Measurements from ENCODE around the gene CIAO3.
A peak's percentile ranks its signal among the peaks of the same experiment; 100 is the strongest.
"Not testable (repeated sequence)": the region's sequence is repeated elsewhere in the genome, so short reads cannot be mapped to it uniquely, and the experiment has no call there.

The CIAO3 gene

DNA sequence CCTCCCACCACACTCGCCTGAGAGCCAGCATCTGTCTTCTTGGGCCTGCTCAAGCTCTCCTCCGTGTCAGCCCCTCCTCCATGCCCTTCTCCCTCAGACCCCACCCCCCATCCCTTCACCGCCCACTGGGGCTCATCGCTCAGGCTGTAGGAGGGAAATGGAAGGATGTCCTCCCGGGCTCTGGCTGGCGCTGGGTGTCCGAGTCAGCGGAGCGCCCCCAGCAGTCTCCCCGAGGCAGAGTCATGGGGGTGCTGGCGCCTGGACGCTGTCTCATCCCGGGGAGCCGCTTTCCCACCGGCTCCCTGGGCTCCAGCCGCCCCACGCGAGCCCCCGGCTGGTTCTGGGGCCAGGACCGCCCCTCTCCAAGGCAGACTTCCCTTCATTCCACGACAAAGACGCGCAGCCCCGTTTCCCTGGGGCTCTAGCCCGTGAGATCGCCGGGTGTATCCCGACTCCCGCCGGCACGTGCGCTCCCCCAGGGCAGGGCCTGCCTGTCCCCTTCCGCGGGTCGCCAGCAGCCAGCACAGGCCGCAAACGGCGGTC, 20.3 kb downstream of the CIAO3 start:
- Mint-ChIP-seq H3K9me3 (no peaks in the 10 kb centered on the region), H3K4me1 (ENCODE audit: low read depth) (peaks cover 6% of the 10 kb centered on the region), H3K27ac (no peak overlapping the region), H3K27me3 (ENCODE audit: low read depth) (peaks cover 21% of the 10 kb centered on the region), H3K36me3 (ENCODE audit: low read depth) (no peaks in the 10 kb centered on the region), H3K4me3 (peak overlapping the region; percentile 71)

DNA sequence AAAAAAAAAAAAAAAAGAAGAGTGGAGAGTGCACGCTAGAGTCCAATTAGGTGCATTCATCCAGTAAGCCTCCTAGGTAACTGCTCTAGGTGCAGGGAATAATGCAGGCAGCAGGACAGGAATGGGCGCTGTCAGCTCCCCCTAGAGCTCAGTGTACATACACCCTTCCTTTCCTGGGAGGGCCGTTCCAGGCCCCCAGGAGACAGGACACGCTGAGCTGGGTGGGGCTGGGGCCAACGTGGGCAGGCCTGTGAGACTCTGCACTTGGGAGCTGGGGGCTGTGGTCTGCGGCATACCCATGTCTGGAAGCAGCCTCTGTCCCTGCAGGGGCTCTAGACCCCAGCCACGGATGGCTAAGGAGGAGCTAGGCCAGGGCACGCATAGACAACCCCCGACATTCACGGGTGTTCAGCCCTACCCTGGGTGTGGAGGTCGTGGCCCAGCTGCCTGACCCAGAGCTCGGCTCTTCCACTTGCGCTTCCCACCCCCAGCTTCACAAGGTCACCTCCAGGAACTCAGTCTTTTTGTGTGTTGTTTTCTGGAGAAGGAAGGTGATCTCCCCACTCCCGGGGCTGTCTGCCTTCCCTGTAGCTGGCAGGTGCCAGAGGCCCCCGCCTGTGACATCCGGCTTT, 20.9 kb downstream of the CIAO3 start:
- Mint-ChIP-seq H3K27ac (no peak overlapping the region), H3K9me3 (no peaks in the 10 kb centered on the region), H3K27me3 (ENCODE audit: low read depth) (peaks cover 21% of the 10 kb centered on the region), H3K4me1 (ENCODE audit: low read depth) (peaks cover 6% of the 10 kb centered on the region), H3K36me3 (ENCODE audit: low read depth) (no peaks in the 10 kb centered on the region), H3K4me3 (peak overlapping the region; percentile 71)

GRCh38 chr16:718922-719321, 21.9 kb downstream of the CIAO3 start:
- no peak overlapping the region for H3K4me3 Mint-ChIP-seq
- H3K36me3 Mint-ChIP-seq (ENCODE audit: low read depth) = no peaks in the 10 kb centered on the region
- no peaks in the 10 kb centered on the region for H3K9me3 Mint-ChIP-seq
- H3K4me1 Mint-ChIP-seq (ENCODE audit: low read depth) = peaks cover 6% of the 10 kb centered on the region
- peaks cover 24% of the 10 kb centered on the region for H3K27me3 Mint-ChIP-seq (ENCODE audit: low read depth)
- H3K27ac Mint-ChIP-seq = no peak overlapping the region

GRCh38 chr16:718389-718788, 22.4 kb downstream of the CIAO3 start:
- H3K4me3 Mint-ChIP-seq = no peak overlapping the region
- H3K27me3 Mint-ChIP-seq (ENCODE audit: low read depth) = peaks cover 28% of the 10 kb centered on the region

GRCh38 chr16:717450-718245, 23.1 kb downstream of the CIAO3 start:
- Mint-ChIP-seq H3K36me3 (ENCODE audit: low read depth) (no peaks in the 10 kb centered on the region), H3K9me3 (no peaks in the 10 kb centered on the region), H3K27ac (no peak overlapping the region), H3K27me3 (ENCODE audit: low read depth) (peaks cover 31% of the 10 kb centered on the region), H3K4me1 (ENCODE audit: low read depth) (peaks cover 6% of the 10 kb centered on the region), H3K4me3 (no peak overlapping the region)

More at GRCh38 chr16:718389-718788, 22.4 kb downstream of the CIAO3 start:
- no peaks in the 10 kb centered on the region for H3K9me3 Mint-ChIP-seq
- no peak overlapping the region for H3K27ac Mint-ChIP-seq
- no peaks in the 10 kb centered on the region for H3K36me3 Mint-ChIP-seq (ENCODE audit: low read depth)
- peaks cover 6% of the 10 kb centered on the region for H3K4me1 Mint-ChIP-seq (ENCODE audit: low read depth)

DNA sequence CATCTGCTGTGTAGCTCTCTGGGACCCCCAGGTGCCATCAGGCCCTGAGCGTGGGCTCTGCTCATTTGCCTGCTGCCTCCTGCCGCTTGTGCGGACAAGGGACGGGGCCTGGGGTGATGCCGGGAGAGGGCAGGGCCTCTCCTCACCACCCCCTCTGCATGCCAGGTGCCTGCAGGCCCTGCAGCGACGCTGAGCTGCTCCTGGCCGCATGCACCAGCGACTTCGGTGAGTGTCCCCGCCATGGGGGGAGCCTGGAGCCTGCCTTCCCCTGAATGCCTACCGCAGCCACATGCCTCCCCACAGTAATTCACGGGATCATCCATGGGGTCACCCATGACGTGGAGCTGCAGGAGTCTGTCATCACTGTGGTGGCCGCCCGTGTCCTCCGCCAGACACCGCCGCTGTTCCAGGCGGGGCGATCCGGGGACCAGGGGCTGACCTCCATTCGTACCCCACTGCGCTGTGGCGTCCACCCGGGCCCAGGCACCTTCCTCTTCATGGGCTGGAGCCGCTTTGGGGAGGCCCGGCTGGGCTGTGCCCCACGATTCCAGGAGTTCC, 23.9 kb downstream of the CIAO3 start:
- no peaks in the 10 kb centered on the region for H3K9me3 Mint-ChIP-seq
- peaks cover 32% of the 10 kb centered on the region for H3K27me3 Mint-ChIP-seq (ENCODE audit: low read depth)
- H3K27ac Mint-ChIP-seq = no peak overlapping the region
- no peaks in the 10 kb centered on the region for H3K36me3 Mint-ChIP-seq (ENCODE audit: low read depth)
- peaks cover 4% of the 10 kb centered on the region for H3K4me1 Mint-ChIP-seq (ENCODE audit: low read depth)
- no peak overlapping the region for H3K4me3 Mint-ChIP-seq

DNA sequence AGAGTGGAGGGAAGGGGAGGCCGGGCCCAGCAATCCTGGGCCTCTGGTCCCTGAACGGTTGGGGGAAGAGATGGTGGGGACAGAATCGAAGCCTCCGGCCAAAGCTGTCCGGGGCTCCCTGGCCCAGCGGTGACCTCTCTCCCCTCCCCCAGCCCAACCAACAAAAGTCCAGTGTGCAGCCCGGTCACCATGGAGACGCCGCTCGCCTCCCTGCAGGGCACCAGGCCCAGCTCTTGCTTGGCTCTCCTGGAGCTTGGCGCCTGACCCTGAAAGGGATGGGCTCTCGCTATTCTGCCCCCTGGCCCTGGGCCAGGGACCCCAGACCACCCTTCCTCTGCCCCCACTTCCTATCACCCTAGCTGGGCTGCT, 24.6 kb downstream of the CIAO3 start:
- Mint-ChIP-seq H3K27me3 (ENCODE audit: low read depth) (peaks cover 32% of the 10 kb centered on the region), H3K36me3 (ENCODE audit: low read depth) (no peaks in the 10 kb centered on the region)

GRCh38 chr16:715477-716199, 25.2 kb downstream of the CIAO3 start:
- H3K4me3 Mint-ChIP-seq = peak overlapping the region; percentile 50
- H3K36me3 Mint-ChIP-seq (ENCODE audit: low read depth) = no peaks in the 10 kb centered on the region
- H3K9me3 Mint-ChIP-seq = no peaks in the 10 kb centered on the region
- no peak overlapping the region for H3K27ac Mint-ChIP-seq
- peaks cover 32% of the 10 kb centered on the region for H3K27me3 Mint-ChIP-seq (ENCODE audit: low read depth)
- peaks cover 4% of the 10 kb centered on the region for H3K4me1 Mint-ChIP-seq (ENCODE audit: low read depth)

More for the DNA sequence above, 24.6 kb downstream of the CIAO3 start:
- H3K4me1 Mint-ChIP-seq (ENCODE audit: low read depth) = peaks cover 4% of the 10 kb centered on the region
- no peak overlapping the region for H3K27ac Mint-ChIP-seq
- H3K4me3 Mint-ChIP-seq = peak overlapping the region; percentile 50
- H3K9me3 Mint-ChIP-seq = no peaks in the 10 kb centered on the region

DNA sequence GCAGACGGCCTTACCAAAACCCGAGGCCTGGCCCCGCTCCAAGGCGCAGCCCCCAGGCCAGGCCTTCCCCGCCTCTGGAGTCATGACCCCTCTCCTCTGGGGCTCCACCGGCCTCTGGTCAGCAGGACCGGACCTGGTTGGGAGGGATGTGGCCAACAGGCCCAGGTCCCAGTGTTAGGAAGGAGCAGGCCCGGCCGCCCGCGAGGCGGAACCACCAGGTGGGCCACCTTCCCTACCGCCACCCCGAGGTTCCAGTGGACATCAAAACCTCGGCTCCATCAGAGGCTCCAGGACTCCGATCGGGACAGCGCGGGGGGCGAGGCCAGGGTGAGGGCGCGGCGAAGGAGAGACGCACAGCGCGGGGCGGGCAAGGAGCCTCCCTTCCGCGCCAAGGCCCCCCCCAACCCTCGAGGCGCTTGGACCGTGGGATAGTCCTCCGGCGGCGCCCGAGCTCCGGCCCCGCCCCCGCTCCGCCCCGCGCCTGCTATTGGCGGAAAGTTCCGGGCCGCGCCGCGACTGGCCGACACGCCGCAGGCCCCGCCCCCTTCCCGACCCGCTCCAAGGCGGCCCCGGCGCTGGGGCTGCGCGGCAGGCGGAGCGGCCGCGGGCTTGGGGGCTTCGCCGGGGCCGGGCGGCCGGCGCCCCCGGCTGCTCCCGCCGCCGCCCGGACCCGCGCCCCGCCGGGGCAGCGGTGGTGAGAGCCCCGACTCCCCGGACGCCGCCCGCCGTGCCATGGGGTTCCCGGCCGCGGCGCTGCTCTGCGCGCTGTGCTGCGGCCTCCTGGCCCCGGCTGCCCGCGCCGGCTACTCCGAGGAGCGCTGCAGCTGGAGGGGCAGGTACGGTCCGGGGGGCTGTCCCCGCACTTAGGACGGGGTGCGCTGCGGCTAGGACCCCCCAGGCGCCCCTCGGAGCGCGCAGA, 26.0 kb downstream of the CIAO3 start, which contains the start of gene METRN:
Gene METRN (plus strand): TSS at position 561 of the 919 bp plus-strand sequence. CDS start 172 bp downstream, at position 733.
- Mint-ChIP-seq H3K36me3 (ENCODE audit: low read depth) (no peaks in the 10 kb centered on the region), H3K27ac (no peak within 1 kb of the TSS), H3K4me3 (peak within 1 kb of the TSS; percentile 50), H3K9me3 (no peaks in the 10 kb centered on the region), H3K4me1 (ENCODE audit: low read depth) (no peaks in the 10 kb centered on the region), H3K27me3 (ENCODE audit: low read depth) (peaks cover 33% of the 10 kb centered on the region)

- peaks cover 34% of the 10 kb centered on the region for H3K27me3 Mint-ChIP-seq (ENCODE audit: low read depth)
- no peaks in the 10 kb centered on the region for H3K36me3 Mint-ChIP-seq (ENCODE audit: low read depth)
- no peaks in the 10 kb centered on the region for H3K9me3 Mint-ChIP-seq
- H3K4me3 Mint-ChIP-seq = no peak overlapping the region
- H3K4me1 Mint-ChIP-seq (ENCODE audit: low read depth) = no peaks in the 10 kb centered on the region
- no peak overlapping the region for H3K27ac Mint-ChIP-seq
Measured at GRCh38 chr16:714079-714478, 26.7 kb downstream of the CIAO3 start.

- peaks cover 40% of the 10 kb centered on the region for H3K27me3 Mint-ChIP-seq (ENCODE audit: low read depth)
- H3K36me3 Mint-ChIP-seq (ENCODE audit: low read depth); H3K4me3 Mint-ChIP-seq; H3K4me1 Mint-ChIP-seq (ENCODE audit: low read depth); H3K9me3 Mint-ChIP-seq; H3K27ac Mint-ChIP-seq: not testable (repeated sequence)
Measured at GRCh38 chr16:712740-713250, 28.0 kb downstream of the CIAO3 start.

DNA sequence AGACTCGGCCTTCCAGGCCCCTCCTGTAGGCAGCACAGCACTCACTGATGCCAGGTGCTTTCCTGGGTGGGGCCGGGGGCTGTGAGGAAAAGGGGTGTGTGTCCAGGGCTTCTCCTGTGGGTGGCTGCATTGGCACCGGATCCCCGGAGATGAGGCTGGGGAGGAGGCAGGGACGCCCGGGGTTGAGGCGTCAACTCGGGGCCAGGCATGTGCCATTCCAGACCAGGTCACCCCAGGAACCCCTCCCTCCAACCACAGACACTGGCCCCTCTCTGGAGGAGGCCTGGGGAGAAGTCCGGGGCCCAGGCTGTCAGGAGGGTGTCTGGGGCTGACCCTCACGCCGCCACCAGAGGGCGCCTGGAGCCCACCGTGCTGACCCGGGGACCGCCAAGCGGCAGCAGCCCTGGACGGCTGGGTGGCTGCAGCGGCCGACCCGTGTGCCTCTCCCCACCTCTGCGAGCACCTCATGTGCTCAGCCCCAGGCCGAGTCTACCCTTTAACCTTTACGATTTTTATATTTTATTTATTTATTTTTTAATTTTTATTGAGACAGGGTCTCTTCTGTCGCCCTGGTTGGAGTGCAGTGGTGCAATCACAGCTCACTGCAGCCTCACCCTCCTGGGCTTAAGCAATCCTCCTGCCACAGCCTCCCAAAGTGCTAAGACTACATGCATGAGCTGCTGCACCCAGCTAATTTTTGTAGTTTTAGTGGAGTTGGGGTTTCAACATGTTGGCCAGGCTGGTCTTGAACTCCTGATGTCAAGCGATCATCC, 29.1 kb downstream of the CIAO3 start:
- Mint-ChIP-seq H3K4me1 (ENCODE audit: low read depth) (no peaks in the 10 kb centered on the region), H3K36me3 (ENCODE audit: low read depth) (no peaks in the 10 kb centered on the region), H3K9me3 (no peaks in the 10 kb centered on the region), H3K27me3 (ENCODE audit: low read depth) (peaks cover 48% of the 10 kb centered on the region), H3K4me3 (no peak overlapping the region), H3K27ac (no peak overlapping the region)

GRCh38 chr16:711084-711483, 29.7 kb downstream of the CIAO3 start:
- Mint-ChIP-seq H3K36me3 (ENCODE audit: low read depth) (no peaks in the 10 kb centered on the region), H3K27ac (no peak overlapping the region), H3K4me1 (ENCODE audit: low read depth) (no peaks in the 10 kb centered on the region), H3K4me3 (no peak overlapping the region), H3K9me3 (no peaks in the 10 kb centered on the region), H3K27me3 (ENCODE audit: low read depth) (peaks cover 49% of the 10 kb centered on the region)

All from T-helper 1 cell treated with Interleukin-12 subunit alpha and Interleukin-12 subunit beta and Interleukin-4 antibody, amounts not matched to agents 30 μg/mL and 1 μg/mL, for 36 hours (primary cell).